GM12874 (cell line): ENCODE measurements around the gene OR5A2.

Experiments
- CTCF ChIP-seq: IDR thresholded peaks from 2 replicates; pipeline ENCODE4 v1.5.1; 2011; ENCODE audit warnings: low read depth, mild to moderate bottlenecking, control low read depth, low read length, moderate library complexity; ENCODE audit not compliant: insufficient read depth

The OR5A2 gene

GRCh38 chr11:59417023-59417422 is 9.2 kb downstream of the OR5A2 start:
- no peak for TF ChIP-seq CTCF

- TF ChIP-seq CTCF: no peak
Measured at GRCh38 chr11:59416613-59417012, 9.6 kb downstream of the OR5A2 start.

- no peak for TF ChIP-seq CTCF
Measured at GRCh38 chr11:59415111-59415510, 11.1 kb downstream of the OR5A2 start.

- TF ChIP-seq CTCF: no peak
Measured at GRCh38 chr11:59413646-59414045, 12.6 kb downstream of the OR5A2 start.

GRCh38 chr11:59403546-59403945 is 22.7 kb downstream of the OR5A2 start:
- TF ChIP-seq CTCF: no peak

- TF ChIP-seq CTCF: no peak
Measured at GRCh38 chr11:59401262-59401552, 25.0 kb downstream of the OR5A2 start.

- no peak for TF ChIP-seq CTCF
Measured at GRCh38 chr11:59400461-59401261, 25.6 kb downstream of the OR5A2 start.
